Stimulated activated effector memory CD8-positive, alpha-beta T cell treated with anti-CD3 and anti-CD28 coated beads, Interleukin-12 subunit alpha, Interleukin-12 subunit beta, amount 100 ng/mL, for 72 hours (primary cell): ENCODE measurements around the gene CTU1.
A peak's percentile ranks its signal among the peaks of the same experiment; 100 is the strongest.

Experiments
- ATAC-seq: fragments of 150-1000 bp; cut with Tn5 transposase; 2 replicates; pipeline ENCODE4 v1.10.0; 2021
- DNase-seq, 2 donors: peaks; one replicate each; pipeline ENCODE4 v3.0.0; 2021 to 2022; ENCODE audit warnings: low spot score in 2 of 2
- H3K27ac Mint-ChIP-seq: one replicate; pipeline ENCODE4 v1.8.0; 2022; ENCODE audit warnings: mild to moderate bottlenecking, mixed read lengths
- H3K36me3 Mint-ChIP-seq: one replicate; pipeline ENCODE4 v1.8.0; 2022; ENCODE audit warnings: mild to moderate bottlenecking, mixed read lengths
- H3K4me1 Mint-ChIP-seq: one replicate; pipeline ENCODE4 v1.8.0; 2022; ENCODE audit warnings: mixed read lengths
- H3K4me3 Mint-ChIP-seq: one replicate; pipeline ENCODE4 v1.8.0; 2022; ENCODE audit warnings: mild to moderate bottlenecking, mixed read lengths
- H3K9me3 Mint-ChIP-seq: one replicate; pipeline ENCODE4 v1.8.0; 2022; ENCODE audit warnings: mixed read lengths

CTU1 gene

DNA sequence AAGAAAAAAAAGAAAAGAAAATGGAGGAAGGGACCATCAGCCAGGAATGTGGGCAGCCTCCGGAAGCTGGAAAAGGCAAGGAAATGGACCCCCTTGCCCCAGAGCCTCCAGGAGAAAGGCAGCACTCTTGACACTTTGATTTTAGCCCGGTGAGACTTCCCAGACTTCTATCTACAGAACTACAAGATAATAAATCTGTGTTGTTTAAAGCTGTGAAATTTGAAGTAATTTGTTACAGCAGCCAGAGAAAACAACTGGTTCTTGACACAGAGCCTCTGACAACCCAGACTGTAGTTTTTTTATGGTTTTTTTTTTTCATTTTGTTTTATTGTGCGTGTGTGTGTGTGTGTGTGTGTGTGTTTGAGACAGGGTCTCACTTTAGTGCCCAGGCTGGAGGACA, 7.6 kb downstream of the CTU1 start:
- ATAC-seq (no peak), DNase-seq (no peak)
- H3K4me1 Mint-ChIP-seq, result peaks cover 46% of the 10 kb centered on the region
- peak overlapping the region; percentile 71 for H3K27ac Mint-ChIP-seq
- H3K4me3 Mint-ChIP-seq, result no peak overlapping the region
- no peaks in the 10 kb centered on the region for H3K9me3 Mint-ChIP-seq
- H3K36me3 Mint-ChIP-seq, result peaks cover 63% of the 10 kb centered on the region

GRCh38 chr19:51099047-51099382, 9.2 kb downstream of the CTU1 start:
- H3K4me3 Mint-ChIP-seq, result no peak overlapping the region
- peaks cover 41% of the 10 kb centered on the region for H3K4me1 Mint-ChIP-seq
- no peak overlapping the region for H3K27ac Mint-ChIP-seq
- H3K9me3 Mint-ChIP-seq, result no peaks in the 10 kb centered on the region
- no peak for DNase-seq
- no peak for ATAC-seq
- H3K36me3 Mint-ChIP-seq, result peaks cover 56% of the 10 kb centered on the region

- Mint-ChIP-seq H3K36me3 (peaks cover 52% of the 10 kb centered on the region), H3K4me3 (no peak overlapping the region), H3K4me1 (peaks cover 46% of the 10 kb centered on the region), H3K9me3 (no peaks in the 10 kb centered on the region), H3K27ac (no peak overlapping the region)
- DNase-seq (no peak), ATAC-seq (peak; percentile 54)
Observed at GRCh38 chr19:51098365-51099046, 9.7 kb downstream of the CTU1 start.

GRCh38 chr19:51097796-51098195, 10.4 kb downstream of the CTU1 start:
- ATAC-seq, result no peak
- peaks cover 44% of the 10 kb centered on the region for H3K4me1 Mint-ChIP-seq
- no peak overlapping the region for H3K27ac Mint-ChIP-seq
- DNase-seq, result no peak
- peaks cover 45% of the 10 kb centered on the region for H3K36me3 Mint-ChIP-seq
- no peaks in the 10 kb centered on the region for H3K9me3 Mint-ChIP-seq
- no peak overlapping the region for H3K4me3 Mint-ChIP-seq

DNA sequence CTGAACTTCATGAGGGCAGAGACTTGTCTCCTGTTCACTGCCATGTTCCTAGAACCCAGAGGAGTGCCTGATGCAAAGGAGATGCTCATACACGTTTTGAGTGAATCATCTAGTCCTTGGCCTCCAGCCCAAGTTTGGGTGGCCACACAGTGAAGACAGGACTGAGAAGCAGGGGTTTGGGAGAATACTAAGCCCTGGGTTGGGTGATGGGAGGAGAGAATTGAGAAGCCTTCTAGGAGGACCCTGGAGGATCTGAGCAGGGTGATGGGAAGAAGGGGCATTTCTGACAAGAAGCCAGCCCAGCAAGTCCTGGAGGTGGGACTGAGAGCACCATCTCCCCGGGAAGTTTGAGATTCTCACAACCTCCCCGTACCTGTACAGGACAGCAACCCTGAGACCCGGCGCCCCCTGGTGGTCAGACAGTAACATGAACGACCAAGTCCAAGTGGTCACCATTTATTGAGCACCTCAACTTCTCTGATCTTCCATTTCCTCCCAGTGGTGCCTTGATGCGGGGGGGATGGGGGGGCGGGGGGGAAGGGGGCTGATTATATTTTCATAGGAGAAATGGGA, 11.0 kb downstream of the CTU1 start:
- ATAC-seq, result peak; percentile 62
- Mint-ChIP-seq H3K36me3 (peaks cover 39% of the 10 kb centered on the region), H3K4me3 (no peak overlapping the region), H3K27ac (no peak overlapping the region), H3K4me1 (peaks cover 45% of the 10 kb centered on the region), H3K9me3 (no peaks in the 10 kb centered on the region)
- peak; percentile 68 to 82 for DNase-seq

DNA sequence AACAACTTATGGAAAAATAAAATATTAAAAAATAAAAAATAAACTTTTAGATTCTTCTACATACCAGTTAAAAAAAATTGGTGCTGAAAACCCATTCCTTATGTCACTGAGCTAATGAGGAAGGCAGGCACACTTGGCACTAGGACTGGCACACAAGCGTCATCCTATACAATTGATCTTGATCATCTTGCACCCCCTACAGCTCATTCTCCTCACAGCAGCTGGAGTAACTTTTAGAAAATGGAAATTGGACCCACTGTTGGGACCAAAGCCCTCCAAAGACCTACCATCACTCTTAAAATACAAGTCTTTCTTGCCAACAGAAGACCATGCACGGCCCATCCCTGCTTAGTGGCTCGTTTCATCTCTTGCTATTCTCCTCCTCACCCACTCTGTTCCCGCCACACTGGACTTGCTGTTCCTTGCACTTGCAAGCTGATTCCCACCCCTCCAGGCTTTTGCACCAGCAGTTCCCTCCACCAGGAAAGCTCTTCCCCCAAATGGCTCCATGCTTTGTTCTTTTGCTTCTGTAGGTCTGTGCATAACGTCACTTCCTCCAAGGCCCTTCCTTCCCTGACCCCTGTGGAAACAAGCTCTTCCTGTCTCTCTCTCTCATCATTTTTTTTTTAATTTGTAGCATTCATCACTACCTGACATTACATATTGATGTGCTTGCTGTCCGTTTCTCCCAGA, 11.6 kb downstream of the CTU1 start:
- Mint-ChIP-seq H3K36me3 (peaks cover 34% of the 10 kb centered on the region), H3K4me1 (peaks cover 46% of the 10 kb centered on the region), H3K27ac (no peak overlapping the region), H3K4me3 (no peak overlapping the region), H3K9me3 (no peaks in the 10 kb centered on the region)
- no peak for ATAC-seq
- DNase-seq, result no peak

GRCh38 chr19:51094696-51095279, 13.4 kb downstream of the CTU1 start:
- H3K27ac Mint-ChIP-seq, result peak overlapping the region; percentile 13
- H3K4me1 Mint-ChIP-seq, result peaks cover 43% of the 10 kb centered on the region
- no peak for DNase-seq
- no peak for ATAC-seq
- no peaks in the 10 kb centered on the region for H3K9me3 Mint-ChIP-seq
- peaks cover 21% of the 10 kb centered on the region for H3K36me3 Mint-ChIP-seq
- H3K4me3 Mint-ChIP-seq, result no peak overlapping the region

DNA sequence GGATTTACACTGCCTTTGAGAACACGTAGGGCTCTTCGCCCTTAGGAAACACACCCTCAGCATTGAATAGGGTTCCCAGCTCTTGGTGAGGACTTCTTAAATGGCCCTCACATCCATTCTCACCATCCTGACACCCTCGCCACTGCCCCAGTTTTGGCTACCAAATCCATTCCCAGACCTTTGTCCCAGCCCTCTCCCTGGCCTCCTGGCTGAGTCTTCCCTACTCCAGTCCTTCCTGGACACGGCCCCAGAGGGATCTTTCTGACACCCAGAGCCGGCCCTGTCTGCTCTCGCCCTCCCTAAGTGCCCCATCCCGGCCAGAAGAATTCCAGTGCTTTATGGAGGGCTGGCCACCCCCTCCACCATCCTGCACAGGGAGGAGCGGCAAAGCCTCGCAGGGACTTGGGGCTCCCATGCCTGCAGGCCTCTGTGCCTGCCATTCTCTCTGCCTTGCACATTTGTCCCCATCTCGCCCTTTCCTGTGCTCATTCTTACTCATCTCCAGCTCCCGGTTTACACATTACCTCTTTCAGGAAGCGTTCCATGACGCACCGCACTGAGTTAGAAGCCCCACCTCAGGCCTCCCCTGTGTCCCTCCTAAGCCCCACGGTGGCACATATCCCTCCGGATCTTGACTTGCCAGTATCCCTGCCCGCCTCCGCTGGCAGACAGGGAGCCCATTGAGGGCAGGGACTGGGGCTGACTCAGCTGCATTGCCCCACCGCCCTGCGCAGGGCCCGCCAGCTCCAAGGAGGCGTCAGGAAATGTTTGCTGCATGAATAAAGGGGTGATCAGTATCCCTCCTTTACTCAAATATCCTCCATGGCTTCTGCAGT, 14.5 kb downstream of the CTU1 start:
- no peak overlapping the region for H3K4me3 Mint-ChIP-seq
- no peak for ATAC-seq
- DNase-seq, result no peak
- H3K36me3 Mint-ChIP-seq, result peaks cover 14% of the 10 kb centered on the region
- peaks cover 34% of the 10 kb centered on the region for H3K4me1 Mint-ChIP-seq
- peak overlapping the region; percentile 13 for H3K27ac Mint-ChIP-seq
- H3K9me3 Mint-ChIP-seq, result no peaks in the 10 kb centered on the region

- Mint-ChIP-seq H3K36me3 (peaks cover 11% of the 10 kb centered on the region), H3K9me3 (no peaks in the 10 kb centered on the region), H3K4me3 (no peak overlapping the region), H3K4me1 (peaks cover 34% of the 10 kb centered on the region), H3K27ac (peak overlapping the region; percentile 4)
- no peak for DNase-seq
- ATAC-seq, result no peak
Observed at GRCh38 chr19:51093101-51093500, 15.1 kb downstream of the CTU1 start.

DNA sequence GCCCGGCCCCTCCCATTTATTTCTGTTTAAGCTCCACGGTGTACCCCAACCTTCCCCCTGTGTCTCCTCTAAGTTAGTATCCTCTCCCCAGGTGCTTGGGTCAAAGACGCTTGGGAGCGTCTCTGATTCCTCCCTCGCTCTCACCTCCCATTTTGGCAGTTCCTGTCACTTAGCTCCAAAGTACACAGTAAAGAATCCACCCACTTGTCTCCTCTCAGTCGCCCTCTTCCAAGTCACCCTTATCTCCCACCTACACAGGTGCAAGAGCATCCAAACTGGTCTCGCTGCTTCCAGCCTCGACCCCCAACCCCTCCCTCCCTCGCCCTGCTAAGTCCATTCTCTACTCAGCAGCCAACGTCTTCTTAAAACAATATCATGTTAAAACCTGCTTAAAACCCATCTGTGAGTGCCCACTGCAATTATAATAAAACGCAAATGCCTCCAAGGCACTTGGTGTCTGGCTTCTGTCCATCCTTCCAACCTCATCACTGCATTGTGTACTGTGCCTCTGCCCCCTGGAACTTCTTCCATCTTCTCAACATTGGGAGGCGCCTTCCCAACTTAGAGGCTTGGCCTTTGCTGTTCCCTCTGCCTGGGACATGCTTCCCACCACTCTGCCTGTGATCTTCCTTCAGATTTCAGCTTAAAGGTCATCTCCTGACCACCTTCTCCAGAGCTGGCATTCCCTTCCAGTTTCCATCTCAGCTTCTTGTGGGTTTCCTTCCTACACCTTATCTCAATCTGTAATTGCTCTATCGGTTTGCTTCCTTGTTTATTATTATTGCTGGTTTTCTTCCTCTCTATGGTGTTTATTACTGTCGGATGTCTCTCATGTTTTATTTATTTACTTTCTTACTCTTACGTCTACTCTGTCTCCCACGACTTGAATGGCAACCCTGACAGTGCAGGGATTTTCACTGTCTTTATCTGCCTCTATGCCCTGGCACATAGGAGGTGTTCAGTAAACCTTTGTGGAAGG, 16.0 kb downstream of the CTU1 start:
- ATAC-seq (no peak), DNase-seq (no peak)
- Mint-ChIP-seq H3K27ac (peak overlapping the region; percentile 4), H3K9me3 (no peaks in the 10 kb centered on the region), H3K4me3 (no peak overlapping the region), H3K36me3 (peaks cover 2% of the 10 kb centered on the region), H3K4me1 (peaks cover 26% of the 10 kb centered on the region)

DNA sequence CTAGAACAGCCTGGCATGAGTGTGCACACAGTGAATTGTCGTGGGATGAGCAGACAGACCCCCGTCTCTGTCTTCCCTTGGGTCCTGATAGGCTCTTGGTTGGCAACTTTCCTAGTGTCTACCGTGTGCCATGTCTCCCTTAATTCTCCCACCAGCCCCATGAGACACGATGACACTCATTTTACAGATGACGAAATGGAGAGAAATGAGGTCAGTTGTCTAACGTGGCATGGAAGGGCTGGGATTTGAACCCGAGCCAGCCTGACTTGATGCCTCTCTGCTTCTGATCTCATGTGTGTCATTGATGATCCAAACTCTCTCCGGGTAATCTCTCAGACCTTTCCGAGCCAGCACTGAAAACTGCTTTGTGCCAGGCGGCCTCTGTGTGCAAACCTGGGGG, 17.1 kb downstream of the CTU1 start:
- Mint-ChIP-seq H3K9me3 (no peaks in the 10 kb centered on the region), H3K4me1 (peaks cover 19% of the 10 kb centered on the region), H3K4me3 (no peak overlapping the region), H3K27ac (no peak overlapping the region), H3K36me3 (no peaks in the 10 kb centered on the region)
- ATAC-seq (no peak), DNase-seq (no peak)

DNA sequence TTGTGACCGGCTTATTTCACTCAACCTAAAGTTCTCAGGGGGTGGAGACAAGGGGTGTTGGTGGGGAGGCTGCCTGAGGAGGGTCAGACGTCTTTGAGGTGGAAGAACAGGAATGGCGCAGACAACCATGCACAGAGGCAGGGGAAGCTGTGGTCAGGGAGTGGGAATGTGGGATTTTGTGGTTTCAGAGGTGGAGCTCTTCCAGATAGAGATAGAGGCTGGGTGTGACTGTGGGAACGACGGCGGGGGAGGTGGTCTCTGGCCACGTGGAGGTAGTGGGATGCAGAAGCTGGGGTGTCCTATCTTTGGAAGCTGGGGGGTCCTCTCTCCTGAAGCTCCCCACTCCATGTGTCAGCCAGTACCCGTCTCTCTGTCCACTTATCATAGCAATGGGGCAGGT, 17.7 kb downstream of the CTU1 start:
- Mint-ChIP-seq H3K36me3 (no peaks in the 10 kb centered on the region), H3K4me3 (no peak overlapping the region), H3K4me1 (peaks cover 19% of the 10 kb centered on the region), H3K27ac (no peak overlapping the region), H3K9me3 (no peaks in the 10 kb centered on the region)
- DNase-seq (no peak), ATAC-seq (no peak)

- ATAC-seq (no peak), DNase-seq (no peak)
- H3K36me3 Mint-ChIP-seq, result no peaks in the 10 kb centered on the region
- H3K27ac Mint-ChIP-seq, result no peak overlapping the region
- no peaks in the 10 kb centered on the region for H3K9me3 Mint-ChIP-seq
- H3K4me3 Mint-ChIP-seq, result no peak overlapping the region
- peaks cover 19% of the 10 kb centered on the region for H3K4me1 Mint-ChIP-seq
Observed at GRCh38 chr19:51089786-51090185, 18.4 kb downstream of the CTU1 start.

DNA sequence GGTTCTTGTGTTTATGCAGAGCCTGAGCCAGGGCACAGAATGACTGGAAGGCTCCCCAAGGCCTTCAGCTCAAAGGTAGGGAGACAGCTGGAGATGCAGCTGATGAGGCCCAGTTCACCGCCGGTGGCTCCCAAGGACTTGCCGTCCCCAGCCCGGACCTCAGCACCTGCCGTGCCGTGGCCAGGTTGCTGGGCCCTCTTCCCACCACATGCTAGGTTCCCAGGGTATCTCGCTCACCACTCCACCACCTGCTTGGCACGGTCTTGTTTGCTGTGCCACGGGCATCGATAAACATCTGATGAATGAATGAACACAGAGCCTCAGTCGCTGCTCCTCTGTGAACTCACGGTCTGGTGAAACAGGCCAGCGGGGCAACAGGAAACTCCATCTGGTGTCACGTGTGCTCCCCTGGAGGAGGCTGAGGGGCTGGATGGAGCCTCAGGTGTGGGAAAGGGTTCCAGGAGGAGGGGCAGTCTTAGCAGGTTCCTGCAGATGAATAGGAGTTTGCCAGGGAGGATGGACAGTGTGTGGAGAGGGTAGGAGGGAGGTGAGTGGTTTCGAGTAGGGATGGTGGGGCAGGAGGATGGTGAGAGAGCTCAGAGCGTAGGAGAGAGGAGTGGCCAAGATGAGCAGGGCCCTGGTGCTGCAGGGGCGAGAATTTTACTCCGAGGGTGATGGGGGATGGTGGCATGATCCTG, 21.9 kb downstream of the CTU1 start:
- Mint-ChIP-seq H3K27ac (peak overlapping the region; percentile 48), H3K4me3 (no peak overlapping the region), H3K4me1 (peaks cover 12% of the 10 kb centered on the region), H3K36me3 (no peaks in the 10 kb centered on the region), H3K9me3 (no peaks in the 10 kb centered on the region)
- ATAC-seq (peak; percentile 21), DNase-seq (no peak)
